Mononuclear cell (primary cell): ENCODE data around the gene FUCA2. TPM values are rescaled to one million over a fixed set of nuclear protein-coding genes. Genes with fewer than 3 reads are reported as not detected.
"Not testable (repeated sequence)": the region's sequence is repeated elsewhere in the genome, so short reads cannot be mapped to it uniquely, and the experiment has no call there.

Experiments
- H3K27me3 ChIP-seq: 2 replicates; pipeline ENCODE4 v1.6.0; 2011; ENCODE audit warnings: low read length, control low read depth; ENCODE audit not compliant: insufficient read depth
- H3K4me1 ChIP-seq: 2 replicates; pipeline ENCODE4 v1.5.1; 2011; ENCODE audit warnings: mild to moderate bottlenecking, low read length, control low read depth; ENCODE audit not compliant: insufficient read depth
- H3K4me3 ChIP-seq: 2 replicates; pipeline ENCODE4 v1.5.1; 2011; ENCODE audit warnings: mild to moderate bottlenecking, low read length, moderate library complexity
- H3K9me3 ChIP-seq: 2 replicates; pipeline ENCODE4 v1.5.1; 2011; ENCODE audit warnings: low read depth, mild to moderate bottlenecking, control low read depth, low read length
- total RNA-seq: library from RNA; depleted of rRNA; stranded (reverse); fragments of >200 nt; gene quantifications from one replicate; pipeline ENCODE4 v1.2.3, GENCODE V29; 2012

Gene FUCA2
- total RNA-seq, 1 donor: 20.3 TPM

- no peaks in the 10 kb centered on the region for H3K4me1 ChIP-seq
- no peak overlapping the region for H3K4me3 ChIP-seq
- H3K9me3 ChIP-seq: no peaks in the 10 kb centered on the region
- no peaks in the 10 kb centered on the region for H3K27me3 ChIP-seq
Measured at GRCh38 chr6:143490244-143490643, 21.3 kb downstream of the FUCA2 start.

GRCh38 chr6:143486752-143487151 is 24.8 kb downstream of the FUCA2 start:
- no peaks in the 10 kb centered on the region for H3K9me3 ChIP-seq
- no peak overlapping the region for H3K4me3 ChIP-seq
- H3K4me1 ChIP-seq: no peaks in the 10 kb centered on the region
- H3K27me3 ChIP-seq: no peaks in the 10 kb centered on the region

DNA sequence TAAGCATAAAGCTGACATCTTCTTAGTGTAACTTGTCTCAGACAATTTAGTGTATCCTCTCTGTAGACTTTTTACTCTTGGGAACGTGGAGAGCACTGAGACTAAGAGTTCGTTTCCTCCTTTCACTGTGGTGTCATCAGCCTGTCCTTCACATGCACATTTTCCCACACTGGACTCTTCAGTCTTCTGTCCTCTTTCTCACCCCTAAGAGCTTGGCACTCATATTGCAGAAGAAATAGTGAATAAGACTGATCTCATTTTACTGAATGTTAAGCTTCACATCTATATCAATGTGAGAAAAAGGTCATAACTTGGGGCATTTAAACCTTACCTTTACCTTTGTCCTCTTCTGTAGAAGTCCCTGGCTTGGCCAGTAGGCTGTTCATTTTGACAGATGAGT is 25.6 kb downstream of the FUCA2 start:
- Histone ChIP-seq H3K4me3 (no peak overlapping the region), H3K27me3 (no peaks in the 10 kb centered on the region), H3K4me1 (no peaks in the 10 kb centered on the region), H3K9me3 (no peaks in the 10 kb centered on the region)

- no peak overlapping the region for H3K4me3 ChIP-seq
- H3K9me3 ChIP-seq: no peaks in the 10 kb centered on the region
- no peaks in the 10 kb centered on the region for H3K4me1 ChIP-seq
- H3K27me3 ChIP-seq: no peaks in the 10 kb centered on the region
Measured at GRCh38 chr6:143482593-143482992, 28.9 kb downstream of the FUCA2 start.

GRCh38 chr6:143478479-143479062 is 32.9 kb downstream of the FUCA2 start:
- Histone ChIP-seq H3K4me3 (no peak overlapping the region), H3K4me1 (no peaks in the 10 kb centered on the region), H3K9me3 (no peaks in the 10 kb centered on the region), H3K27me3 (no peaks in the 10 kb centered on the region)

DNA sequence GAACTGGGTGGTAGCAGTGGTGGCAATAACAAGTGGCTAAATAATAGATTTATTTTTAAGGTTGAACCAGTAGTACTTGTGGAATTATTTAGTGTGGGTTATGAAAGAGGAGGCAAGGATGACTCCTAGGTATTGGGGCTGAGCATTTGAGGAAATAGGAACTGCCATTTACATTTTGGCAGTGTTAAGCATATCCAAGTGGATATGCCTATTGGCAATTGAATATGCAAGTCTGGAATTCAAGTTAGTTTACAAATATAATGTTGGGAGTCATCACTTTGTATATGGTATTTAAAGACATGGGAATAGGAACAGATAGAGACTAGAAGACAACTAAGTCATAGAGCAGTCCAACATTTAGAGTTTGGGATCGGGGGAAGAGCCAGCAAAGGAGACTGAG is 35.0 kb downstream of the FUCA2 start:
- Histone ChIP-seq H3K9me3 (no peaks in the 10 kb centered on the region), H3K4me1 (no peaks in the 10 kb centered on the region), H3K4me3 (no peak overlapping the region), H3K27me3 (no peaks in the 10 kb centered on the region)

DNA sequence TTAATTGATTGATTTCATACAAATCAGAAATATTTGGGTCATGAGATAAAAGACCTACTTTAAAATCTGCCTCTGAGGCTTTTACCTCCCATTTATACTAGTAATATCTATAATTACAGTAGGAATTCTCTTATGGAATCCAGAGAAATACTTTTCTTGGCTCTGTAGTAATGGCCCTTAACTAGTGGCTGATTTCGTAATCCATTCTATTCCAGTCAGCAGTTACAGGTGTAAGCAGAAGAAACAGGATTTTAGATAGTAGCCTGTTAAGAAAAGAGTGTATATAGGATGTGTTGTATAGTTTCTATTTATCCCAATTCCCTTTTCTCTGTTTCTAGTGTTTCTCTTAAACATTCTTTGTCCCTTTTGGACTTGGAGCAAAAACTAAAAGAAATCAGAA is 39.7 kb downstream of the FUCA2 start:
- Histone ChIP-seq H3K4me3 (no peak overlapping the region), H3K4me1 (no peaks in the 10 kb centered on the region), H3K9me3 (no peaks in the 10 kb centered on the region), H3K27me3 (no peaks in the 10 kb centered on the region)

DNA sequence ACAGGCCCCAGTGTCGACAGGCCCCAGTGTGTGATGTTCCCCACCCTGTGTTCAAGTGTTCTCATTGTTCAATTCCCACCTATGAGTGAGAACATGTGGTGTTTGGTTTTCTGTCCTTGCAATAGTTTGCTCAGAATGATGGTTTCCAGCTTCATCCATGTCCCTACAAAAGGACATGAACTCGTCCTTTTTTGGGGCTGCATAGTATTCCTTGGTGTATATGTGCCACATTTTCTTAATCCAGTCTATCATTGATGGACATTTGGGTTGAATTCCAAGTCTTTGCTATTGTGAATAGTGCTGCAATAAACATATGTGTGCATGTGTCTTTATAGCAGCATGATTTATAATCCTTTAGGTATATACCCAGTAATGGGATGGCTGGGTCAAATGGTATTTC is 42.7 kb downstream of the FUCA2 start:
- not testable (repeated sequence) for H3K4me1 ChIP-seq, H3K4me3 ChIP-seq, H3K9me3 ChIP-seq, H3K27me3 ChIP-seq

DNA sequence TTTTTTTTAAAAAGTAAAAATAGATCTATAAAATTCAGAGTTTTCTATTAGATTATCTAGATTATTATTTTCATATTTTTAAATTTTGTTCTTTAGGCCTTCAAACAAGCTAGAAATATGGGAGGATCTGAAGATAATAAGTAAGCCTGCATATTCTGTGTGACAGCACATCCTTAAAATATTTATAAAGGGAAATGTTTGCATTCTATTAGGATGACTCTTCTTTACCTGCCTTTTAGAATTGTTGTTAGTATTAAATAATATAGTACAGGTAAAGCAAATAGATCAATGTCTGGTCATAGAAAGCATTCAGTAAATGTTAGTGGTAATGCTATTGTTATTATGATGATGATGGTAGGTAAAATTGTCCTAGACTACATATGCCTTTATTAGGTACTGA is 43.5 kb downstream of the FUCA2 start:
- no peaks in the 10 kb centered on the region for H3K27me3 ChIP-seq
- H3K9me3 ChIP-seq: no peaks in the 10 kb centered on the region
- H3K4me3 ChIP-seq: no peak overlapping the region

GRCh38 chr6:143465546-143465945 is 46.0 kb downstream of the FUCA2 start:
- H3K4me1 ChIP-seq: no peaks in the 10 kb centered on the region
- no peaks in the 10 kb centered on the region for H3K27me3 ChIP-seq
- H3K9me3 ChIP-seq: no peaks in the 10 kb centered on the region
- H3K4me3 ChIP-seq: no peak overlapping the region

More for the DNA sequence above, 43.5 kb downstream of the FUCA2 start:
- H3K4me1 ChIP-seq: no peaks in the 10 kb centered on the region

- no peaks in the 10 kb centered on the region for H3K4me1 ChIP-seq
- H3K27me3 ChIP-seq: no peaks in the 10 kb centered on the region
- no peak overlapping the region for H3K4me3 ChIP-seq
- H3K9me3 ChIP-seq: no peaks in the 10 kb centered on the region
Measured at GRCh38 chr6:143457563-143458359, 53.8 kb downstream of the FUCA2 start.

GRCh38 chr6:143451531-143451930 is 60.0 kb downstream of the FUCA2 start:
- H3K9me3 ChIP-seq: no peaks in the 10 kb centered on the region
- peak overlapping the region; percentile 85 for H3K4me3 ChIP-seq
- no peaks in the 10 kb centered on the region for H3K27me3 ChIP-seq
- H3K4me1 ChIP-seq: peaks cover 21% of the 10 kb centered on the region

GRCh38 chr6:143450453-143451371 is 60.8 kb downstream of the FUCA2 start, which contains the start of the genes ADAT2 and PEX3:
Gene ADAT2, minus strand, starts transcription at chr6:143450695. Its CDS starts 37 bp downstream, at chr6:143450658.
Gene PEX3, plus strand, starts transcription at chr6:143450805. Its CDS starts 238 bp downstream, at chr6:143451043.
- peak within 1 kb of the TSS; percentile 85 for H3K4me3 ChIP-seq
- H3K9me3 ChIP-seq: no peaks in the 10 kb centered on the region
- peaks cover 21% of the 10 kb centered on the region for H3K4me1 ChIP-seq
- H3K27me3 ChIP-seq: no peaks in the 10 kb centered on the region

DNA sequence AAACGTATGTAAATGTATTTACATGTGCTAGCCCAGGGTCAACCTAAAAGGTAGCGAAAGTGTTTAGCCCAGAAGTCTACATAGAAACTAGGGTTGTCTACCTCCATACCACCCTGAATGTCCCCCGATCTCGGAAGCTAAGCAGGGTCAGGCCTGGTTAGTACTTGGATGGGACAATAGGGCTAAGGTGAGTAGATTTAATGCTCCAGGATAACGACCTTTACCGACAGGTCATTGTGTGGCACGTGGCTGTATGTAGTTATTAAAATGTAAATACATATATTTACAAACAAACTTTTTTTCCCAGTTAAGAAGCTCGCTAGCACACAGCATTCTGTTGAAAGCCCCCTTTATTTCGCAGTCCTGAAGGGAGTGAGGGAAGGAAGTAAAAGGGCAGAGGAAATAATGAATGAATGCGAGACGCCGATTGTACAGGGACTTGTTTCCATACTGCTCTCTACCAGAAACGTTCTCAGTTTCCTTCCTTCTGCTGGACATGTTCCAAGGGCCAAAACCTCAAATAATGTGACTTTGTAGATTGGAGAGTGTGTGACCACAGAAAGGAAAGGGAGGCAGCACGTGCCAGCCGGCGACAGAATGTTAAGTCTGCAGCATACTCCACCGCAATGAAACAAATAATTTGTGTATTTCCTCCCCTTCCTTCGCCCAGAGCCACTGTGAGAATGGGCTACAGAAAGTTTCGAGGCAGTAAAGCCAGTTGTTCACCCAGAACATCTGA is 61.6 kb downstream of the FUCA2 start:
- Histone ChIP-seq H3K4me1 (peaks cover 21% of the 10 kb centered on the region), H3K9me3 (no peaks in the 10 kb centered on the region), H3K4me3 (peak overlapping the region; percentile 85), H3K27me3 (no peaks in the 10 kb centered on the region)
